Mesenteric fat pad (tissue), 1 donor: Measurements from ENCODE around the gene OR14A2. TPM values are rescaled to one million over a fixed set of nuclear protein-coding genes. Genes with fewer than 3 reads are reported as not detected.
"Not testable (repeated sequence)": the region's sequence is repeated elsewhere in the genome, so short reads cannot be mapped to it uniquely, and the experiment has no call there.

Experiments
- DNase-seq: peaks from one replicate; pipeline ENCODE4 v3.0.0-alpha.2; 2020; ENCODE audit warnings: low spot score
- long read RNA-seq: library from polyadenylated mRNA; unstranded; transcript quantifications from one replicate; pipeline ENCODE4 v2.0.0, GENCODE V29; 2020
- total RNA-seq: library from RNA; stranded (reverse); fragmentation: NEBNext Ultra II Directional; extraction: Animal tissue kit (Norgen Biotek cat#: 25700); gene quantifications from one replicate; pipeline ENCODE4 v1.2.1, GENCODE V29; 2021
- donor health status: DM: yes; HTN: yes; CAD: no.

Gene OR14A2
- total RNA-seq, result not detected
- long read RNA-seq, result 0 reads

DNA sequence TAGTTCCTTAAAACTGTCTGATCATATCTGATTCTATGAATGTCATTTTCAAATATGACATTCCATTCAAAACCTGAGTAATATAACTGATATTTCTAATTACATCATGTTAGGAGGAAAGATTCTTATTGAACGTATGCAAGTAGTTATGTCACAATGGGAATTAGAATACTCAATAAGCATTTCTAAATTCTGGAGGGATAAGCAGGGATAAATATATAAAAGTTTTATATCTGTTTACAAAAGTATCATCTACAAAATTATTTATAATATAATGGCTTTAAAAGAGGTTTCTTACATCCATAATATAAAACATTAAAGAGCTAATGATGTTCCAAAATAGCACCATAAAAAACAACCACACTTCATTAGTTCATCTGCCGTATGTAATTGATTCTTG lies at the start of gene OR14A2:
Gene OR14A2 (minus strand): TSS at position 101 of the 400 bp plus-strand sequence.
- DNase-seq, result no peak

DNA sequence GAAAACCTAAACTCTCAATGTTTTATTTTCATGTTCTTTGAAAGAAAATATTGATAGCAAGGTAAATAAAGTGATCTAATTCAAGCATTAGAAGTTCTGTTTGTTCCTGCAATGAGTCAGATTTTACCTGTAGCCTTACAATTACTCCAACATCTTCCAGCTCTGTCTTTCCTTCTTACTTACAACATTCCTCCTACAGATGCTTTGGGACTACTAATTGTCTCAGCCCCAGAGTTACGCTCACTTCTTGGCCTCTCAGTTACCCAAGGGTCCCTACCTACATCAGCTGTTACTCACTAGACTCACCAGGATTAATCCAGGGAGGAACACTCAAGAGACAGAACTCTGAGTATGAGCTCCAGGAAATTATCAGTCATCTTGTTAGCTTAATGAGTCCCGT lies 49.6 kb upstream of the OR14A2 start:
- DNase-seq, result no peak

DNA sequence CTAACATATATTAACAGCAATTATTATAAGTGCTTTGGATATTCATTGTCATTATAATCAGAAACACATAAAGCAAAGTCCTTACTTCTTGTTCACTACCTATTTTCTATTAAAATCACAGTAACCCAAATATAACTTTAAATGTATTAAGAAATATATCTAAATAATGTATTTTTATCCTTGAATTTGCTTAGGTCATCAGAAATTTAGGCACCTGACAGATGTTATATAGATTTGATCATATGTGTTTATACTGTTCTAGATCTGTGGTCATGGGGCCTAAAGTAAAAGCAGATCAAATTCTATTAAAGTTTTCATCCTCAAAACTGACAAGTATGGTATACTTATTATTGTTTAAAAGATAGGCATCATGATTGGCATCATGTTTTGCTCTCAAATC lies 21.7 kb upstream of the OR14A2 start:
- DNase-seq, result no peak

DNA sequence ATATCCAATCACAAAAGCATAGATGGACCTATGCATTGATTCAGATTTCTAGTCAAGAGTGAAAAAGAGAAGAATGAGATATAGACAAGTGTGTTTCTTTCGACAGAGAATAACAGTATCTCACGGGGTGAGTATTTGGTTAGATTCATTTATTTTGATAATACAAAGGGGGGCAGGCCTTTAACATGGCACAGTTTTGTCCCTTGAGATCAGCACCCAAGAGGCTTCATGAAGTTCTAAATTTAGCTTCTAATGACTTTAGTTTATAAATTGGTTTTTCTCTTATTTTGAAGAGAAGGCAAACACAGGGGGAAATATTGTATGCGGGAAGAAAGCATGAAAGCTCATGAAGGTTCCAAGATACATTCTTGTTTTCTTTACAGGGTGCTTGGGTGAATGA lies 12.5 kb upstream of the OR14A2 start, which contains the start of gene OR1C1:
Gene OR1C1 (minus strand): TSS at position 101 of the 400 bp plus-strand sequence. CDS start 2,150 bp downstream, outside the sequence.
- DNase-seq, result no peak

DNA sequence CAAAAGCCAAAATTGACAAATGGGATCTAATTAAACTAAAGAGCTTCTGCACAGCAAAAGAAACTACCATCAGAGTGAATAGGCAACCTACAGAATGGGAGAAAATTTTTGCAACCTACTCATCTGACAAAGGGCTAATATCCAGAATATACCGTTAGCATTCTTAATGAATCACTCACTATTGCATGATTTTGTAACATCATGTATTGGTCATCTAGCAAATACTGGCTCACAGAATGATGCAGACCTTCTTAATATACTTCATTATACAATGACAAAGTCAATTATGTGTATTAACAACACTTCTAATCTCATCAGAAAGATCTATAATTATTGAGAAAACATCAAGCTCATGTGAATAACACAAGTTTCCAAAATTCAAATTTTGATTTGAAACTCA lies 6.4 kb upstream of the OR14A2 start:
- DNase-seq, result not testable (repeated sequence)

DNA sequence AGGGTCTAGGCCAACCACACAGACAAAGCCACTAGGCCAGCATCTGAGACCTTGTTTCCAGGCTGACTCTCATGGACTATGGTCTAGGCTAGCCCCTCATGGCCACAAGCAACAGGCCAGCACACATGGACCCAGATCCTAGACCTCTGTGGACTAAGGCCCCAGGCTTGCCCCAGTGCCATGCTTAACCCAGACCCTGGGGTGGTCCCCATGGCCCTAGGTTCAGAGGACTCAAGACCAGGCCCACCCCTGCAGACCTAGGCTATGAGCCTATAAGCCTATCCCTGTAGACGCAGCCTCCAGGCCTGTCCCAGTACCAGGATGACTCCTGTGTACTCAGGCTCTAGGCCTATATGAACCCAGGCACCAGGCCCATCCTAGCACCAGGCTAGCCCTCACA lies 1.9 kb upstream of the OR14A2 start:
- DNase-seq, result no peak

DNA sequence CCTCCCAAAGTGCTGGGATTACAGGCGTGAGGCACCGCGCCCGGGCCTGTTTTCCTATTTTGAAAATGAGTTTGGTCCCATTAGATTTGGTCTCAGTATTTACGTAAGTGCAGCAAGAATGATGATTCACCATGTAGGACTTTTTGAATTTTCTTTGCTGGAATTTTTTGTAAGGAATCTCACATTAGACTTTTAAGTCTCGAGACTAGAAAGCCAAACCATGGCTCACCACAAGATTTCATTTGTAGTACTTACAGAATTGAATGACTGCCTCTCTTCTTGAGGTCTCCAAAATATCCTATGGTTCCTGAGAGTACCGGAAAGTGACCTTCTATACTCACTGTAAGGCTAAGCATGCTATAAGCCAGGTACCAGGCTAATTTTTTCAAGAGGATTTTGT lies 325 bp downstream of the OR14A2 start:
- DNase-seq, result no peak

DNA sequence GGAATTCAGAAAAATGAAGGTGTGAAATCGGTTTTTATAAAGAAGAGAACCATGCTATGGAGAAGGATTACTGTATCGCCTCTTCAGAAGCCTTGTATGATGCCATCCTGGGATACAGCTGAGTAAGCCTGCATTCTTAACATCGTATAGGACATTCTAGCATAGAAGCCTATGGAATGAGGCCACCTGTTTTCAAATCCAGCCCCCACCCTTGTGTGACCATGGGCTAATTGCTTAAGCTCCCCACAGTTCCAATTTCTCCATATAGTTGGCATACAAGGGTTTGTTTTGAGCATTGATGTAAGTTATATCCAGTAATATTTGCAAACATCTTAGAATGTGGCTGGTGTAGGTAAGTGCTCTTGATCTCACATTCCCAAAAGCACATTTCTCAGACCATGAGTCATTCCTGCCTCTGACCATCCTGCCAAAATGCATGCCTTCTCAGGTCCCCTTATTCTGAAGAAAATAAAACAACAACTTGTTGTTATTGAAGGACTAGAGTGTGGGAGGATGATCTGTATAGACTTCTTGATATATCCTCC lies 1.5 kb downstream of the OR14A2 start:
- no peak for DNase-seq

DNA sequence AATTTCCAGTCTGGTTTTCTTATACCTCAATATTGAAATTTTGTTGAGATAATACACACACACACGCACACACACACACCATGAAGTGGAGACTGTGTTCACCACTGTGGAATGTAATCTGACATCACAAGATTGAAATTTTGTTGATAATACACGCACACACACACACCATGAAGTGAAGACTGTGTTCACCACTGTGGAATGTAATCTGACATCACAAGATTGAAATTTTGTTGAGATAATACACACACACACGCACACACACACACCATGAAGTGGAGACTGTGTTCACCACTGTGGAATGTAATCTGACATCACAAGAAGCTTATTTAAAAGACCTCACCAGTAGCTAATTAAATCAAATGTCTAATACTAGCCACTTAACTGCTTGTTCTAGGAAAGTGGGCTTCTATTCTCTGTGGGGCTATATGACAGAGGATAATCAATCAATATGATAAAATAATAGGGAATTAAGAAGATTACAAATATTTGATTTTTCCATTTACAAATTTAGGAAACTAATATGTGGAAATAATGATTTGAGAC lies 5.7 kb downstream of the OR14A2 start:
- DNase-seq, result not testable (repeated sequence)

DNA sequence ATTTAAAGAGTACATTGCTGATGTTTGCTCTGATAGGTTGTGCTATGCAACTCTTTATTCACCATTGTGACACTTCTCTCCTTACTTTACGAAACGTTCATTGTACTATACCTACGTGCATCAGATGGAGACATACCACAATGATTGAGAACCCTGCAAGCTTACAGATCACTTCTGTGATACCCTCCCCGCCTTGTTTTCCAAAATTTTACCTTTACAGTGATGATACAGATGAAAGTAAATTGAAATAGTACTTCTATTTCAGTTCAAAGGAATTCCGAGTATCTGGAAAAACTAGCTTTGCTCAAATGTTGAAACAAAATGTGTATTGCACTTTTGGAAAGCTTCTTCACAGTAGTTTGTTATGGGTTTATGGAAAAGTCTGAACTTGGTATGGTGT lies 6.2 kb downstream of the OR14A2 start:
- no peak for DNase-seq

DNA sequence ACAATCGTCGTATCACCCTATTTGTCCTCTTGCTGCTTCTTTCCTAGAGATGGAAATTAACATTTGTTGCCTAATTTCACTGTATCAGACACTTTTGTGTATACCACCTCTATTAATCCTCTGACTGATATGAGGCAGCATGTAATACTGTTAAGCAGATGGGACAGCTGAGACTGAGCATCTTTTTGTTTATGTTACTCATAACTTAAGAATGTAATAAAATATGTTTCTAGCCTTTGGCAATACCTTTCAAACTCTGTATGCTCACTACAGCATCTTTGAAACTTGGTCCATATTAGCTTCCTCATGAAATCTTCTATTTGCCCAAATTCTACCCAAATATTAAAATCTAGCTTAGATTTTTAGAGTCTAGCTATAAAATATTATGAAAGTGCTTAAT lies 7.2 kb downstream of the OR14A2 start:
- no peak for DNase-seq

DNA sequence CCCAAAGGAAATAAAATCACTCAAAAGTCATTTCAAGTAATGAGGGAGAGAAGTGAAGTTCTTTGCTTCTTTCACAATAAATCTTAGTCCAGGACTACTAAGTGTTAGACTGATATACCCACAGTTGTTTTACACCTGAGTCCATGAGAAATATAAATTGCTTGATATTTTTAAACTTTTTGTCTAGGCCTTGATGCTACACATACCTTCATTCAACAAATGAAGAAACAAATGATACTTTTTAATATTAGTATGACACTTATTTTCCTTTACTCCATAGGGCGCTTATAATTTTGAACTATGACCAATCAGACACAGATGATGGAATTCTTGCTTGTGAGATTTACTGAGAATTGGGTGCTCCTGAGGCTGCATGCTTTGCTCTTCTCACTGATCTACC lies 9.6 kb downstream of the OR14A2 start, which contains the start of gene OR14K1:
Gene OR14K1 (plus strand): TSS at position 301 of the 400 bp plus-strand sequence. CDS start 0 bp downstream, at position 301.
- DNase-seq, result no peak

DNA sequence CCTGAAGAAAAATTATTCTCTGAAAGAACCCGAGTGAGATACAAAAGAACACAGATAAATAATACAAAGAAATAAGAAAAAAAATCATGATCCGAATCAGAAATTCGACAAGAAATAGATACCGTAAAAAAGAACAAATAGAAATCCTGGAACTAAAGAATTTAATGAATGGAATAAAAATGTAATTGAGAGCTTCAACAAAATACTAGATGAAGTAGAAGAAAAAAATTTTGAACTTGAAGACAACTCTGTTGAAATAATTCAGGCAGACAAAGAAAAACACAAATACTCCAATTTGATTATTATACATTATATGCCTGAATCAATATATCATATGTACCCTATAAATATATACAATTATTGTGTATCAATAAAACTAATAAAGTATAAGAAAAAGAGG lies 26.7 kb downstream of the OR14A2 start:
- DNase-seq, result no peak

DNA sequence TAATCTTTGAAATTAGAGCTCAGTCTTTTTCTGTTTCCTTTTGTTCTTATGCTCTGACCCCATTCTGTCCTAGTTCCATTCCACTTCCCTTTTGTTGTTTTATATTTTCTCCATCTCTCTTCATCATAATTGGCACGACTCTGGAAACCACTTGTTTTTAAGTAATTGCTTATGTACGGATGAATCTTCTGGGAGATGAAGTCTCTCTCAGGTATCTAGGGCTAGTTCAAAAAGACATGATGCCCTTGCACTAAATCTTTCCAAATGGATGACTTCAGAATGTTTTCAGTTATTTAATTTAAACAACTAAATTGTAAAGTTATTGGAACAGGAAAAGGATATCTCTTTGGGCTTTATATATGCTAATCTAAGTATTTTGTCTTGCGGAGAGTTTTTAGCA lies 31.4 kb downstream of the OR14A2 start, which contains the start of gene OR6F1:
Gene OR6F1 (minus strand): TSS at position 101 of the 400 bp plus-strand sequence. CDS start 3,891 bp downstream, outside the sequence.
- DNase-seq, result no peak

DNA sequence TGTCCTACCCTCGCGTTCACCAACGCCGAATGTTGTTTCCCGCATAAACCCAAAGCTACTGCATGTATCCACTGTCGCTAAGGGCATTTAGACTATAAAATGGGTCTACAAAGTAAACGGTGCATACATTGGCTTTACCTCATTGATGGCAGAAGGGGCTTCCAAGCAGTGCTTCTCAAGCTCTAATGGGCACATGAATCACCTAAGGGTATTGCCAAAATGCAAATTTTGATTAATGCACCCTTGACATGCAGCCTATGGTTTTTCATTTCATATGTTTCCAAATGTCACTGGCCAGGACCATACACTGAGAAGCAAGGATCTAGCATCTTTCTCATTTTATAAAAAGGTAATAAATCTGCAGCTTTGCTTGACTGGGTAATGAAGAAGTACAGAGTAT lies 34.2 kb downstream of the OR14A2 start:
- DNase-seq, result no peak

DNA sequence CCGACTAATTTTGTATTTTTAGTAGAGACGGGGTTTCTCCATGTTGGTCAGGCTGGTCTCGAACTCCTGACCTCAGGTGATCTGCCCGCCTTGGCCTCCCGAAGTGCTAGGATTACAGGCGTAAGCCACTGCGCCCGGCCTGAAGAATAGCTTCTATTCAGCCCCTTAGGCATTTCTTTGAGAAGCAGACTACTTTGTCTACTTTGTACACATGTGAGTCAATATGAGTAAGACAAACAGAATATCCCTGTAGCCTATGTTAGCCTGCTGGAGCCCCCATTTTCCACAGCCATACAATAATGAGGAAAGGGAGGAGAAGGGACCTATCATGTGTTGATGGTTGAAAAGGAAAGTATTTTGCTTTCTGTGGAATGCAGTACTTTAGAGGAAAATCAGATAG lies 37.3 kb downstream of the OR14A2 start:
- DNase-seq, result not testable (repeated sequence)

DNA sequence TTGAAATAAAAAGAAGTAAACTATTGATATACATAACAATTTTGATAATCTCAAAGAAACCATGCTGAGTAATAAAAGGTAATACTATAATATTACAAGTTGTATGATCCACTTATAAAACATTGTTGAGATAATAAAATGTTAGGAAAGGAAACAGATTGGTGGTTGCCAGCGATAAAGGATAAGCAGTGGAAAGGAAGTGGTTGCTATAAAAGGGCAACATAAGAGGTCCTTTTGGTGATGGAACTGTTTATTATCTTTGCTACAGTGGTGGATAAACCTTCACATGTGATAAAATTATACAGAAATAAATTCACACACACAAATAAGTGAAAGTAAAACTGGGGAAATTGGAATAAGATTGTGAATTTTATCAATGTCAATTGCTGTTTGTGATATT lies 46.6 kb downstream of the OR14A2 start:
- no peak for DNase-seq

DNA sequence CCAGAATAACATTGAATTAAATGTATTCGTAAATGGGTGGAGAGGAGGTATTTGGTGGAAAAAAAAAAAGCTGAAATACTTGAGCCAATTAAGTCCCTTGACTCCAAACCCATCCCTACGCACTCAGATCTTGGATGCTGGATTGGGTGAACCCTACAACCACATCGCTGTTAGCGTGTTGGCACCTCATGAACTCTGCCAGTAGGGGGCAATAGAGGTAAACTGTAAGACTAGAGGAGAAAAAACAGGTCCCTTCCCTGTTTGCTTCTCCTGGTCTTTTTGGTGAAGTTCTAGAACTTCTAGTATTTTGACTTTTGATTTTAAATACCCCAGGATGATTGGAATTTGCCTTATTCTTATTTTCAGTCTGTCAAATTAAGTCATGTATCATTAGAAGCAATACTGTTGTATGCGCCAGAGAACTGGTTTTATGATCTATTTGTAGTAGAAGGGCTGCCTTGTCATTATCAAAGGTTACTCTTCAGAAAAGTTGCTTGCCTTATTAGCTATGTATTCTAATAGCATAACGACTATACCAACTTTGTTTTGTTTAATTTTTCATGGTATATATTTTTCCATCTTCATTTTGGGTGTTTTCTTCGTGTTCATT lies 66.5 kb downstream of the OR14A2 start:
- no peak for DNase-seq

DNA sequence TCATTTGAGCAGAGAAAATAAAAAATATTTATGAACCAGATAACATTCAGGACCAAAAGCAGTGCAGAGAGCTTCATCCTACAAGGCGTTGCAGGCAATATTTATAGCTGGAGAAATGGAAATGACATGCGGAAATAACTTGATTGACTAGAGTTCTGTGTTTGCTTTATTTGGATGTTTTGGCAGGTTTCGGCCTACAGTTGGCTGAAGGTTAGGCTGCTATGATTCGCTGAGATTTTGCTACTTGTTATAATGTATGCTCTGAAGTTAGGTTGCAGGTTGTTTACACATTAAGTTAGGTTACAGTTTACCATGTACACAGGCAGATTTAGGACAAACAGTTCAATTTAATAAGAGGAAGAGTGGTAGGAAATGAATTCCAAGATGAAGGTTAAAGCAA lies 67.8 kb downstream of the OR14A2 start:
- DNase-seq, result no peak

DNA sequence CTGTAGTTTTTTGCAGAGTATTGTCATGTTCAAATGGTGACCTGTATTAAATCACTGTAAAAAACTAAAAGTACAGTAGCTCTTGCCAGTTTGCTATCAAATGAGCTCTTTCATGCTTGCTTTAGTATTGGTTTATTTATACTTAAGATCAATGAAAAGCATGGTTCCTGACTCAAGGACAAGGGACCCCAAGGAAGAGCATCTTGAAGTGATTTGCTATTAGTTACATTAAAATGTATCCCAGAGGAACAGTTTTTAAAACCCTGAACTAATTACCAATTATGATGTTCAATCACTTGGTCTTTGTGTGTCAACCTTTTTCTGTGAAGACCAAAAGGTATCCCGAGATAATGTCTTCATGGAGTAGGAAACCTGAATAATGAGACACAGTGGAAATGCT lies 68.3 kb downstream of the OR14A2 start, which contains the start of gene OR13G1:
Gene OR13G1 (minus strand): TSS at position 101 of the 400 bp plus-strand sequence. CDS start 6,698 bp downstream, outside the sequence.
- no peak for DNase-seq
